ENCODE measurements around the gene CBX7. TPM values are rescaled to one million over a fixed set of nuclear protein-coding genes. Genes with fewer than 3 reads are reported as not detected.

The CBX7 gene
- total and polyA plus RNA-seq, 2 of the 4 experiments (the other 2 are of a cell fraction): 0.90 to 3.6 TPM

GRCh38 chr22:39106326-39106725 is 46.2 kb downstream of the CBX7 start:
- intact Hi-C loops (cut with micrococcal nuclease) (no loop called here), dilution Hi-C loops (cut with HindIII; ENCODE audit: low sequenced_read_pairs, unreplicated experiment) (no loop called here), in situ Hi-C loops (cut with MboI; ENCODE audit: low sequenced_read_pairs) (loop anchor here (25.0 kb wide), 1 partner anchor 244 kb away; the partner anchor contains the start of gene CBX6)
- no TSS peak for BruUV-seq (replicated peaks)
- Histone ChIP-seq H2AK5ac (ENCODE audit: low read depth, low read length) (no peak overlapping the region), H4K20me1 (ENCODE audit: insufficient read depth, low read length) (no peaks in the 10 kb centered on the region), H3K9me3 (ENCODE audit: control insufficient read depth, insufficient read depth, low read length) (no peaks in the 10 kb centered on the region), H3K4me1 (ENCODE audit: control insufficient read depth, insufficient read depth, low read length) (no peaks in the 10 kb centered on the region), H3K18ac (ENCODE audit: low read depth, low read length) (no peak overlapping the region), H3K56ac (ENCODE audit: extremely low read depth, insufficient read depth, low read length) (no peak overlapping the region), H4K8ac (ENCODE audit: low read depth in 2 of 2, low read length in 2 of 2) (no peak overlapping the region), H2BK20ac (ENCODE audit: low read depth, low read length) (no peak overlapping the region), H3K79me1 (ENCODE audit: low read depth in 1 of 2, low read length in 2 of 2) (no peaks in the 10 kb centered on the region), H4K5ac (ENCODE audit: low read depth, low read length) (no peak overlapping the region), H4K91ac (ENCODE audit: insufficient read depth, low read depth, low read length) (no peak overlapping the region), H2AFZ (replicated peaks; ENCODE audit: low read length, poor library complexity) (no peak overlapping the region), H2BK15ac (ENCODE audit: low read depth, low read length) (no peak overlapping the region), H3K4me3 (ENCODE audit: insufficient read depth, low read depth, low read length) (no peak overlapping the region), H2AK9ac (replicated peaks; ENCODE audit: low read depth, low read length, poor library complexity) (no peak overlapping the region), H3K4me2 (ENCODE audit: low read depth, low read length) (no peak overlapping the region), H2BK120ac (ENCODE audit: low read depth, low read length) (no peak overlapping the region), H3K14ac (replicated peaks; ENCODE audit: low read depth, low read length) (no peak overlapping the region), H3K23ac (ENCODE audit: low read depth, low read length) (no peak overlapping the region), H3K9me1 (ENCODE audit: insufficient read depth, low read length) (no peaks in the 10 kb centered on the region), H3K4ac (ENCODE audit: low read depth, low read length) (no peak overlapping the region), H3K27me3 (ENCODE audit: control insufficient read depth, insufficient read depth, low read length) (peaks cover 24% of the 10 kb centered on the region), H2BK5ac (ENCODE audit: low read depth, low read length, poor library complexity, severe bottlenecking) (no peak overlapping the region), H3K9ac (ENCODE audit: low read depth, low read length) (no peak overlapping the region), H3K27ac (ENCODE audit: insufficient read depth, low read length) (no peak overlapping the region), H3K36me3 (ENCODE audit: control insufficient read depth, insufficient read depth, low read length) (no peaks in the 10 kb centered on the region)
- ChIA-PET POLR2A (ENCODE audit: unreplicated experiment) (no interaction called here), CTCF (no interaction called here)
- WGBS, 2 experiments (ENCODE audit: extremely low coverage in 2 of 2, insufficient read length in 1 of 2): no CpG with 5 or more reads among the region's 2 CpGs
- ATAC-seq (ENCODE audit: low read depth) (no peak), DNase-seq (no peak)
- TF ChIP-seq POLR2A (IDR thresholded peaks at IDR 0.05; ENCODE audit: low read depth, low read length) (no peak), RAD21 (IDR thresholded peaks at IDR 0.05; ENCODE audit: low read length) (no peak), CTCF (conservative IDR thresholded peaks at IDR 0.05; ENCODE audit: low read depth, low read length) (no peak), MAFK (IDR thresholded peaks at IDR 0.05; ENCODE audit: low read depth, low read length) (no peak), RCOR1 (IDR thresholded peaks at IDR 0.05; ENCODE audit: insufficient replicate concordance, low read length) (no peak), CEBPB (IDR thresholded peaks at IDR 0.05; ENCODE audit: low read depth, low read length) (no peak), ELK1 (IDR thresholded peaks at IDR 0.05; ENCODE audit: borderline replicate concordance, low read depth, low read length) (no peak), USF2 (IDR thresholded peaks at IDR 0.05; ENCODE audit: low read depth, low read length) (no peak), CHD1 (IDR thresholded peaks at IDR 0.05; ENCODE audit: low read depth, low read length) (no peak), NFE2L2 (IDR thresholded peaks at IDR 0.05; ENCODE audit: low read depth, low read length) (no peak), MXI1 (IDR thresholded peaks at IDR 0.05; ENCODE audit: borderline replicate concordance, low read depth, low read length) (no peak), SMC3 (IDR thresholded peaks at IDR 0.05; ENCODE audit: low read depth, low read length) (no peak), BHLHE40 (IDR thresholded peaks at IDR 0.05; ENCODE audit: low read depth, low read length) (no peak)

Data from IMR-90 (cell line).